Suprapubic skin (tissue), 4 donors: ENCODE measurements around the gene LRRC8B. TPM values are rescaled to one million over a fixed set of nuclear protein-coding genes. Genes with fewer than 3 reads are reported as not detected.
A peak's percentile ranks its signal among the peaks of the same experiment; 100 is the strongest.
"Not testable (repeated sequence)": the region's sequence is repeated elsewhere in the genome, so short reads cannot be mapped to it uniquely, and the experiment has no call there.

ENCODE experiments used
- DNase-seq, 2 donors: peaks; one replicate each; pipeline ENCODE4 v3.0.0-alpha.2; 2019; ENCODE audit warnings: low spot score in 2 of 2
- H3K27ac ChIP-seq: fragments of 200-600 bp; sonication (generic); one replicate; pipeline ENCODE4 v1.5.1; 2019
- H3K27me3 ChIP-seq: fragments of 200-600 bp; sonication (generic); one replicate; pipeline ENCODE4 v1.5.1; 2019
- H3K36me3 ChIP-seq: fragments of 200-600 bp; sonication (generic); one replicate; pipeline ENCODE4 v1.5.1; 2019
- H3K4me1 ChIP-seq: fragments of 200-600 bp; sonication (generic); one replicate; pipeline ENCODE4 v1.5.1; 2019
- H3K4me3 ChIP-seq: fragments of 200-600 bp; sonication (generic); one replicate; pipeline ENCODE4 v1.5.1; 2019; ENCODE audit warnings: mild to moderate bottlenecking
- H3K9me3 ChIP-seq: fragments of 200-600 bp; sonication (generic); one replicate; pipeline ENCODE4 v1.5.1; 2019
- EP300 ChIP-seq: sonication (generic); formaldehyde crosslinking; IDR thresholded peaks from one replicate; pipeline ENCODE4 v1.6.1; 2017; ENCODE audit warnings: antibody characterized with exemption
- POLR2A ChIP-seq, 2 donors: fragments of 450-650 bp; IDR thresholded peaks; one replicate each; pipeline ENCODE4 v1.6.1; 2017; ENCODE audit warnings: antibody characterized with exemption in 2 of 2, mild to moderate bottlenecking in 2 of 2, moderate library complexity in 2 of 2
- POLR2AphosphoS5 ChIP-seq, 3 donors: sonication (generic); formaldehyde crosslinking; IDR thresholded peaks; one replicate each; pipeline ENCODE4 v1.6.1; 2017; ENCODE audit warnings: antibody characterized with exemption in 3 of 3
- WGBS: methylation state at CpG from one replicate; pipeline ENCODE4 v1.1.5; 2018; 5-methylcytosine and 5-hydroxymethylcytosine counted together
- total RNA-seq, 4 donors: library from RNA; depleted of rRNA; stranded (reverse); fragments of >200 nt; gene quantifications; one replicate each; pipeline ENCODE4 v1.1.0, GENCODE V29; 2016
- TF ChIP-seq, protein P1 (sequence below), 2 donors: fragments of 200-600 bp in 1 of 2; fragments of 450-650 bp in 1 of 2; sonication (generic) in 1 of 2; IDR thresholded peaks; one replicate each; pipeline ENCODE4 v1.5.1; 2016 to 2019; ENCODE audit warnings: antibody characterized with exemption in 2 of 2, mild to moderate bottlenecking in 1 of 2, moderate library complexity in 1 of 2

LRRC8B gene
- total RNA-seq, 4 donors from 2014 or later = 11.1 to 26.6 (median 13.9) TPM

GRCh38 chr1:89620664-89621063 lies 96.0 kb downstream of the LRRC8B start:
- no peak for TF ChIP-seq EP300
- WGBS = 90% methylated on average over 3 of the region's 3 CpGs
- H3K4me3 ChIP-seq = no peak overlapping the region
- no peak overlapping the region for H3K27ac ChIP-seq
- no peak for DNase-seq
- H3K4me1 ChIP-seq = peaks cover 19% of the 10 kb centered on the region
- no peaks in the 10 kb centered on the region for H3K36me3 ChIP-seq
- no peaks in the 10 kb centered on the region for H3K27me3 ChIP-seq
- H3K9me3 ChIP-seq = no peaks in the 10 kb centered on the region

DNA sequence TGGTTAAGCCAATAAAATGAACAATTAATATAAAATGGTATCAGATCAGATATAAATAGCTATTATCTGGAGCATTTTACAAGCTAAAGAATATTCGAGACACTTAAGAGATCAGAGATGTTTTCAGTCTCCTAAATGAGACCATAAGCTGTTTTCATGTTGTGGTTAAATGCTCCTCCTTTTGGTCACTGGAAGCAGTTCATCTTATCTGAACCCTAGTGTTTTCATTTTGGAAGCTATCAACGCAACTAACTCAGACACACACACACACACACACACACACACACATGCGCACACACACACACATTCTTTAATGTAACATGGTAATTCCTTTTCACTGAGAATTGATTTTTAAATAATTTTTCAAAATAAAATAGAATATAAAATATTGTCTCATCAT lies 98.3 kb downstream of the LRRC8B start:
- H3K36me3 ChIP-seq = no peaks in the 10 kb centered on the region
- no peaks in the 10 kb centered on the region for H3K4me1 ChIP-seq
- H3K9me3 ChIP-seq = no peaks in the 10 kb centered on the region
- 46% methylated on average over 3 of the region's 3 CpGs for WGBS
- DNase-seq = no peak
- no peaks in the 10 kb centered on the region for H3K27me3 ChIP-seq
- TF ChIP-seq, protein P1, sequence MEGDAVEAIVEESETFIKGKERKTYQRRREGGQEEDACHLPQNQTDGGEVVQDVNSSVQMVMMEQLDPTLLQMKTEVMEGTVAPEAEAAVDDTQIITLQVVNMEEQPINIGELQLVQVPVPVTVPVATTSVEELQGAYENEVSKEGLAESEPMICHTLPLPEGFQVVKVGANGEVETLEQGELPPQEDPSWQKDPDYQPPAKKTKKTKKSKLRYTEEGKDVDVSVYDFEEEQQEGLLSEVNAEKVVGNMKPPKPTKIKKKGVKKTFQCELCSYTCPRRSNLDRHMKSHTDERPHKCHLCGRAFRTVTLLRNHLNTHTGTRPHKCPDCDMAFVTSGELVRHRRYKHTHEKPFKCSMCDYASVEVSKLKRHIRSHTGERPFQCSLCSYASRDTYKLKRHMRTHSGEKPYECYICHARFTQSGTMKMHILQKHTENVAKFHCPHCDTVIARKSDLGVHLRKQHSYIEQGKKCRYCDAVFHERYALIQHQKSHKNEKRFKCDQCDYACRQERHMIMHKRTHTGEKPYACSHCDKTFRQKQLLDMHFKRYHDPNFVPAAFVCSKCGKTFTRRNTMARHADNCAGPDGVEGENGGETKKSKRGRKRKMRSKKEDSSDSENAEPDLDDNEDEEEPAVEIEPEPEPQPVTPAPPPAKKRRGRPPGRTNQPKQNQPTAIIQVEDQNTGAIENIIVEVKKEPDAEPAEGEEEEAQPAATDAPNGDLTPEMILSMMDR (IDR thresholded peaks at IDR 0.05) = no peak
- no peak for TF ChIP-seq POLR2AphosphoS5 (IDR thresholded peaks at IDR 0.05)
- no peak for TF ChIP-seq EP300
- TF ChIP-seq POLR2A (IDR thresholded peaks at IDR 0.05) = no peak
- H3K4me3 ChIP-seq = no peak overlapping the region
- H3K27ac ChIP-seq = no peak overlapping the region

DNA sequence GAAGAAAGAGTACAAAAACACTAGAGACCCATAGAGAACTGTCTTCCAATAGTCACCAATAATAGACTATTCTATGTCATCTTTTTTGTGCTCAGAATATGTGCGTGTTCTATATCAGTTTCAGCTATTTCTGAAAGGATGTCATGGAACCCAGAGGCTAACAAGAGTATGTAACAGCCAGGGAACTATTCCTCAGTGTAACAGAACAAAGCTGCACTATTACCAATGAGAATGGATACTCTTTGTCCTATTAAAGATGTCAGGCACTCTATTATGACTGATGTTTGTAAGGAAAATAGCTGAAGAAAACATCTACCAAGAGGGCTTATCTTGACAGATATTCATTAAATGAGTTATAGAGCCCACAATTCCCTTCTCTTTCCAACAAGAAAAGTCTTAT lies 99.7 kb downstream of the LRRC8B start:
- Histone ChIP-seq H3K9me3 (no peaks in the 10 kb centered on the region), H3K4me1 (peaks cover 5% of the 10 kb centered on the region), H3K4me3 (no peak overlapping the region), H3K27me3 (no peaks in the 10 kb centered on the region), H3K27ac (no peak overlapping the region), H3K36me3 (no peaks in the 10 kb centered on the region)
- TF ChIP-seq EP300 = no peak
- TF ChIP-seq, protein P1 (IDR thresholded peaks at IDR 0.05) = no peak
- TF ChIP-seq POLR2AphosphoS5 (IDR thresholded peaks at IDR 0.05) = no peak
- TF ChIP-seq POLR2A (IDR thresholded peaks at IDR 0.05) = no peak
- 89% methylated on average over 1 of the region's 1 CpG for WGBS
- DNase-seq = no peak

DNA sequence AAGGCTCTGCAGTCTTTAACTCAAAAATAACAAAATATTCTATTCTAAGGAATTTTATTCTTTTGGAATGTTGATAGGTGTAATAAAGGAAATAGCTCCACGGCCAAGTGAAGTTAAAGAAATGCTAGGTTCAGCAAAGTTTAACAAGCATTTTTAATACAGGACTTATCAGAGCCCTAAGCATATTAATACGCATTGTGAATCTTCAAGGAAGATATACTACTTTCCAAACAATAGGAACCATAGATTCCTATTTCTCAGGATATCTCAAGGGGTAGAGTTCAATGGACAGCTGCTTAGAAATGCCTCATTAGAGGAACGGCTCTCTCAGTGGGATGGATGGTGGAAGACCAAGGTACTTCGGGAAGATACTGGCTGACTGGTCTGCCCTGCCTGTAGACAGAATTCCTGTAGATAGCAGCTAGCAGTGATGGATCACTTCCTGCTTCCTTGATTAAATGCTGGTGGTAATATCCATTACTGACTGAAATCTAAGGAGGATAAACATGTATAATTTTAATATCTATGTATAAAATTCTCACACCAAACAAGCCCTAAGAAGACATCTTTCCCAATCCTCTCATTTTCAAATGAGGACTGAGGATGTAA lies 100.2 kb downstream of the LRRC8B start:
- TF ChIP-seq, protein P1 (IDR thresholded peaks at IDR 0.05) = no peak
- TF ChIP-seq POLR2A (IDR thresholded peaks at IDR 0.05) = no peak
- no peak for TF ChIP-seq POLR2AphosphoS5 (IDR thresholded peaks at IDR 0.05)
- TF ChIP-seq EP300 = no peak
- 91% methylated on average over 4 of the region's 4 CpGs for WGBS

GRCh38 chr1:89627596-89627962 lies 103.0 kb downstream of the LRRC8B start:
- no peak for DNase-seq
- Histone ChIP-seq H3K9me3 (no peaks in the 10 kb centered on the region), H3K27ac (no peak overlapping the region), H3K4me1 (peaks cover 21% of the 10 kb centered on the region), H3K4me3 (no peak overlapping the region), H3K27me3 (no peaks in the 10 kb centered on the region), H3K36me3 (no peaks in the 10 kb centered on the region)
- TF ChIP-seq, protein P1 (IDR thresholded peaks at IDR 0.05) = no peak
- no peak for TF ChIP-seq POLR2A (IDR thresholded peaks at IDR 0.05)
- no peak for TF ChIP-seq EP300
- no peak for TF ChIP-seq POLR2AphosphoS5 (IDR thresholded peaks at IDR 0.05)

More for the DNA sequence above, 100.2 kb downstream of the LRRC8B start:
- Histone ChIP-seq H3K4me1 (peaks cover 5% of the 10 kb centered on the region), H3K27ac (no peak overlapping the region), H3K27me3 (no peaks in the 10 kb centered on the region), H3K4me3 (no peak overlapping the region), H3K9me3 (no peaks in the 10 kb centered on the region), H3K36me3 (no peaks in the 10 kb centered on the region)
- DNase-seq = no peak

DNA sequence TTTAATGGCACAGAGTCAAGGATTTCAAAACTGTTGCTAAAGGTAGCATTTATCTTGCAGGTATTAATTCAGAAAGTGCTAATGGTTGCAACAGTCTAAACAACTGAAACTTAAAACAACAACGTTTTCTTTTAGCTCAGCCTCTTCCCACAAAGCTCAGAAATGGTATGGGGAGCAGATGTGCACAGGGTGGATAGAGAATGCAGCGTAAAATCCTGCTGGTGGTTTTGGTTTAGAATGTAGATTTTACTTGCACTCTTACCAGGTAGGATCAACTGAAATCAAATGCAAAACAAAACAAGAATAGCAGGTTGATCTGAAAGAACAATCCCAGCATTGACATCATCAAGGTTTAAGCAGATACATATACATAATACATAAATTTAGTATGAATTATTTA lies 104.5 kb downstream of the LRRC8B start:
- Histone ChIP-seq H3K27ac (no peak overlapping the region), H3K4me3 (no peak overlapping the region), H3K36me3 (no peaks in the 10 kb centered on the region), H3K4me1 (peaks cover 26% of the 10 kb centered on the region), H3K9me3 (no peaks in the 10 kb centered on the region), H3K27me3 (no peaks in the 10 kb centered on the region)
- DNase-seq = no peak
- 51% methylated on average over 2 of the region's 2 CpGs for WGBS
- no peak for TF ChIP-seq EP300
- no peak for TF ChIP-seq POLR2A (IDR thresholded peaks at IDR 0.05)
- TF ChIP-seq, protein P1 (IDR thresholded peaks at IDR 0.05) = no peak
- no peak for TF ChIP-seq POLR2AphosphoS5 (IDR thresholded peaks at IDR 0.05)

DNA sequence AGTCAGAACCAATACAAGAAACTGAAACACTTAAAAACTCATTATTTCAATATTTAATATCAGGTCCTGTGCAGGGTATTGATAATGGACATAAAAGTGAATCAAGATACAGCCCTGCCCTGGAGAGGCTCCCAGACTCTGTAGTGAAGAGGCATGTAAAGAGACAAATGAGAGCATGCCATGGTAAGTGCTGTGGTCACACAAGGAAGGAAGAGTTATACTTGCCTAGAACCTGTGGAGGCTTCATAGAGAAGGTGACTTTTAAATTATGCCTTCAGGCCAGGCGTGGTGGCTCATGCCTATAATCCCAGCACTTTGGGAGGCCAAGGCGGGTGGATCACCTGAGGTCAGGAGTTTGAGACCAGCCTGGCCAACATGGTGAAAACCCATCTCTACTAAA lies 105.0 kb downstream of the LRRC8B start:
- WGBS = 90% methylated on average over 2 of the region's 2 CpGs
- H3K4me3 ChIP-seq, DNase-seq, H3K36me3 ChIP-seq, H3K9me3 ChIP-seq, H3K27me3 ChIP-seq: not testable (repeated sequence)
- Histone ChIP-seq H3K27ac (peak overlapping the region; percentile 34), H3K4me1 (peaks cover 30% of the 10 kb centered on the region)
